GM18873 (cell line): ENCODE data around the gene RBBP5.
A peak's percentile ranks its signal among the peaks of the same experiment; 100 is the strongest.

ENCODE experiments used
- ATAC-seq: cut with Tn5 transposase; IDR thresholded peaks from one replicate; pipeline ENCODE4 v1.9.1; 2021; ENCODE audit warnings: mild to moderate bottlenecking, moderate library complexity, moderate number of reproducible peaks; ENCODE audit not compliant: unreplicated experiment, low FRiP score

The RBBP5 gene

GRCh38 chr1:205133287-205133686 lies 11.5 kb upstream of the RBBP5 start:
- no peak for ATAC-seq

DNA sequence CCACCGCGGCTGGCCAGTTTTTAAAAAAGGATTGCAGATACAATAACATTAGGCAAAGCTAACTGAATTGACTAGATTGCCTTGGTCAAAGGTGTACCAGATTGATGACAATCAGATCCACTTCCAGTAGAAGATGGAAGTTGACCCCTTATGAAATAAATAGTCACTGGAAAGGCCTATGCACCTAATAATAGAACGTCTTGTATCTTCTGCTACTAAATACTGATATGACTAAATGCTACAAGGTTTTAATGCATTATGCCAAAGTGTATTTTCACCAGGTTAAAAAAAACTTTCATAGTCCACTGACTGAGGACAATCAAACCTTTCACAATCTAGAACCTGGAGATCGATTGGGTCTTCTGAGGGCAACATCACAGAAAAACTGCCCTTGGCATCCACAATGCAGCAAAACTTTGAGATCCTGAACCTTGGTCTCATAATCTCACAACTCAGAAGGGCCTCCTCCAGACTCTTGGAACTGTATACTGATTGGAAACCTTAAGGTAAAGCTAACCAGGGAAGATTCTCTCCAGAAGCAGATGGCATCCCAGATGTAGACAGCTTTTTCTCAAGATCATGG lies 7.8 kb upstream of the RBBP5 start:
- no peak for ATAC-seq

DNA sequence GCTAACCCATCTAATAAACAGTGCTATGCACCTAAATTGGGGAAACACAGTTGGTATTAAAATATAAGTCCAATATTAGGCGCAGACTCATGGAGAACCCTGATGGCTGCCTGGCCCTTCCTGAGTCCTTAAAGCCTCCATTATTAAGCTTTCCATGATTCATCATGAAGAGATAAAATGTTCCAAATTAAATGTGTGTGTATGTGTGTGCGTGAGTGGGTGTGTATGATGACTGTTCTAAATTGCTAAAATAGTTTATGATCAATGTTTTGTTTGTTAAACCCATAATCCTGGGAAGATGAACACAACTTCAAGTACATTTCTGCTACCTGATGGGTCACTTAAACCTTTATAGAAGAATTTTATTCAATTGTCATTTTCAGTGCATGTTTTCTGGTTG lies 6.3 kb upstream of the RBBP5 start:
- no peak for ATAC-seq

- no peak for ATAC-seq
Measured at GRCh38 chr1:205127646-205128045, 5.9 kb upstream of the RBBP5 start.

- ATAC-seq, result no peak
Measured at GRCh38 chr1:205124726-205125125, 2.9 kb upstream of the RBBP5 start.

GRCh38 chr1:205122489-205122882 lies 708 bp upstream of the RBBP5 start:
- ATAC-seq, result peak; percentile 16

GRCh38 chr1:205118752-205119151 lies 3.0 kb downstream of the RBBP5 start:
- no peak for ATAC-seq

DNA sequence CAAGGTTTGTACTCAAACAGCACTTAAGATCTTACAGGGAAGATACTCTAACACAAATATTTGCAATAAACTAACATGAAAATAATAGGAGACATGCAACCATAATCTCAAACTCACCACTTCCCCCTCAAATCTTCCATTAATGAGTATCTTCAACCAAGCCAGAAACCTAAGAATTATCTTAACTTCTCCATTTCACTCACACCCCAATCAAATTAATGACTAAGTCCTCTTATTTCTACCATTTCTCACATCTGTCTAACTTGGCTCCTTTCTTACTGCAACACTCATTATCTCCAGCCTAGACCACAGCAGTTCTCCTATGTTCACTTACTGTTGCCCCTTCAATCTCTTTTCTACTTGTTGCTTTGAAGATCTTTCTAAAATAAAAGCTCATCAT lies 10.4 kb downstream of the RBBP5 start:
- no peak for ATAC-seq

DNA sequence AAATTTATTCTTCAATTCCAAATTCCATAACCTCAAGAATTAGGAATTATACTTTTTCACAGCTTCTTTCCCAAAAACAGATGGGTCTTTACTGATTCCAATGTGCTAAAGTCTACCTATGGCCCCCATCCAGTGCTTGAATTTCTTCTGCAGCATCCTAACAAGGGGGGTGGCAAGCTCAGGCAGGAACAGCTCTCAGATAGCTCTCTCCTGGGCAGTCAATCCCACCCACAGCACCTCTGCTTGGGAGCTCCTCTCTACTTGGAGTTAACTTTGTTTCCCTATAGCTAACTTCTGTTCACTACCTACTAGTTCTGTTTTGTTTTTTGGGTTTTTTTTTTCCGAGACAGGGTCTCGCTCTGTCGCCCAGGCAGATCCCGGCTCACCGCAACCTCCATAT lies 12.1 kb downstream of the RBBP5 start:
- no peak for ATAC-seq

GRCh38 chr1:205109269-205109668 lies 12.5 kb downstream of the RBBP5 start:
- ATAC-seq, result no peak

GRCh38 chr1:205108464-205108863 lies 13.3 kb downstream of the RBBP5 start:
- no peak for ATAC-seq

DNA sequence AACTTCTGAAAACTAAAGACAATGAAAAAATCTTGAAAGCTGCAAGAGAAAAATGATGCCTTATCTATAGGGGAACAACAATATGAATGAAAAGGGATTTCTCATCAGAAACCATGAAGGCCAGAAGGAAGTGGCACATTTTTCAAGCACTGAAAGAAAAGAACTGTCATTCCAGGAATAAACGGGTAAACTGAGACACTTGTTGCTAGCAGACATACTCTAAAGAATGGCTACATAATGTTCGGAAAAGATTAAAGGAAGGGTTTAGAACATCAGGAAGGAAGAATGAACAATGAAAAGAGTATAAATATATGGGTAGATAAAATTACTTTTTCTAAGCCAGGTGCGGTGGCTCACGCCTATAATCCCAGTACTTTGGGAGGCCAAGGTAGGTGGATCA lies 14.5 kb downstream of the RBBP5 start:
- ATAC-seq, result no peak

- ATAC-seq, result no peak
Measured at GRCh38 chr1:205102404-205102803, 19.4 kb downstream of the RBBP5 start.

GRCh38 chr1:205098242-205098641 lies 23.5 kb downstream of the RBBP5 start:
- ATAC-seq, result no peak

- no peak for ATAC-seq
Measured at GRCh38 chr1:205095422-205095821, 26.4 kb downstream of the RBBP5 start.

DNA sequence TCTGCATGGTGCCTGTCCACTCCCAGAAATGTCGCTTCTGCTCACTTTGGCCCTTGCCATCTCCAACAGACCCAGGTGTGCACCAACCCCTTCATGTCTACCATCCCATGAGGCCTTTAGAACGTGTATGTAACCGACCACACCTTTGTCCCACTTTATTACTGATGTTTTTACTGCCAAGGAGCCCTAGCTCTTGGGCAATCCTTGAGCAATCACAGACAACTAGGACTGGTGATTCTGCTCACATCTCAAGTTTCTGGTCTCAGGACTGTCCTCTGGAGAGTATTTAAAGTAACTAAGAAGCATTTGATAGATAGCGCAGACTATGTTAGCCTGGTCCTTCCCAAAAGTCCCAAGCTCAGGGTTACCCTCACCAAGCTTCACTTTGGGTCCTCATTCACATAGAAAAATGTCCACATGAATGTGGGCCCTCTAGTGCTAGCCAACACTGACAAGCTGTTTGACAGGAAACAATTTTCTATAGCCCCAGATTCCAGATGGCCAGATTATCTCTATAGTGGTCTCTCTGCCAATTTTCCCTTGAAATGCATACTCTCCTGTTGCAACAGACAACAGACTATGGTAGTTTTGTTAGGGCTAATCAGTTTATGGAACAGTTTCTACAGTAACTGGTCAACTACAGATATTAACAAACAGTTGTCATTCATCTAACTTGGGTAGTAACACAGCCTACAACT lies 30.6 kb downstream of the RBBP5 start:
- no peak for ATAC-seq

- ATAC-seq, result no peak
Measured at GRCh38 chr1:205088341-205088740, 33.4 kb downstream of the RBBP5 start.

DNA sequence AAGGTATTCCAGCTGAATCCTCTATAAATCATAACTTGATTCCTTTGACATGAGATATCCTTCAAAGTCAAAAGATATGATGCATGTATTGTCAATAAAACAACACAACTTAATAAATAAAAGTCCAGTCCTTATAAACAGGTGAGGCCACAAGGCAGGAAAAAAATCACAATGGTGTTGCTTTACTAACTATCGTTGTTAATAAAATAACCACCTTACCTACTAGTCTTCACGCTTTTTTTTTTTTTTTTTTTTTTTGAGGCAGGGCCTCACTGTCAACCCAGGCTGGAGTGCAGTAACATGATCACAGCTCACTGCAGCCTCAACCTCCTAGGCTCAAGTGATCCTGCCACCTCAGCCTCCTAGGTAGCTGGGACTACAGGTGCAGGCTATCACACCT lies 37.4 kb downstream of the RBBP5 start, which contains the start of gene TMEM81:
Gene TMEM81, minus strand, starts transcription at position 101 of the 400 bp plus-strand sequence. CDS start 140 bp downstream, outside the sequence.
- no peak for ATAC-seq

DNA sequence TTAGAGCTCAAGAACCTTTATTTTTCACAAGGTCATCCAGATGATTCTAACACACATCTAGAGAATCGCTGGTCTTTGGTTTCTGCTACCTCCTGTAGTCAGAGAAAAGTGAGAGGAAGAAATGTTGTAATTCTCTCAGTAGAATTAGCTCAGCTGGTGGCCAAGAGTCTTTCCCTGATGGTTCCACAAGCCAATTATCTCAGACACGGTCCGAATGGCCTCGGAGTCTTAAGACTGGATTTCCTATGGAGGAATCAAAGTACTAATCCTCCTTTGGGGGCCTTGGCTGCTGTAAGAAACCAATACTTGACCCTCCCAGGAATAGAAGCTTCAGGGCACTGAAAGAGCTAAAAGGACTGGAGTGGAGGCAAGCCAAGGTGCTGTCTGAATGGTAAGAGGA lies 39.3 kb downstream of the RBBP5 start:
- ATAC-seq, result no peak

DNA sequence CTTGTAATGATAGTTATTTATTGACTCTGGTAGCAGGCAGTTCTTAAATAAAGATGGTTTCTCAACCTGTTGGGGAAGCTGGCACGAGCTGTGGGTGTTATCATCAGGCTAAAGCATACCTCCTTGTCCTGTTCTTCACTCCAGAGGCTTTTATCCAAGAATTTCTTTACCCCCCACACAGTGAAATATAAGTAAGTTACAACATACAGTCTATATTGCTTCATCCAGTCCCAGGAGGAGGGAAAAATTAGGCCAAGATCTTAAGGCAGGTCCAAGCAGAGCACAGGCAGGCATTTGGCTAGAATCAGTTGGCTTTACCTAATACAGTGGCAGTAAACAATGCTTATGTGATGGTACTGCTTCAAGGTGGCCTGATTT lies 43.9 kb downstream of the RBBP5 start:
- no peak for ATAC-seq

GRCh38 chr1:205077158-205077933 lies 44.4 kb downstream of the RBBP5 start:
- ATAC-seq, result no peak
